Activated CD4-positive, alpha-beta T cell treated with anti-CD3 and anti-CD28 coated beads, Interleukin-2, amount 10 ng/mL, durations not matched to agents 7 days and 5 days (primary cell): ENCODE data around the gene SOHLH1. TPM values are rescaled to one million over a fixed set of nuclear protein-coding genes. Genes with fewer than 3 reads are reported as not detected.

ENCODE experiments used
- CTCF ChIA-PET: fragments of 350-600 bp; sonication (Branson Sonifier 250); formaldehyde crosslinking; loops from one replicate; lab custom pipeline; 2021; ENCODE audit warnings: antibody characterized with exemption; lab: Charles Lee
- POLR2A ChIA-PET: fragments of 350-600 bp; sonication (Branson Sonifier 250); formaldehyde crosslinking; loops from one replicate; lab custom pipeline; 2021; ENCODE audit warnings: antibody characterized with exemption; lab: Charles Lee
- DNase-seq: peaks from one replicate; pipeline ENCODE4 v3.0.0-alpha.2; 2020
- H3K27ac Mint-ChIP-seq: one replicate; pipeline ENCODE4 v1.8.0; 2021; ENCODE audit warnings: mild to moderate bottlenecking, moderate library complexity, mixed read lengths
- H3K27me3 Mint-ChIP-seq: one replicate; pipeline ENCODE4 v1.8.0; 2021; ENCODE audit warnings: mixed read lengths
- H3K36me3 Mint-ChIP-seq: one replicate; pipeline ENCODE4 v1.8.0; 2021; ENCODE audit warnings: low read depth, mixed read lengths
- H3K4me1 Mint-ChIP-seq: one replicate; pipeline ENCODE4 v1.8.0; 2021; ENCODE audit warnings: mixed read lengths
- H3K4me3 Mint-ChIP-seq: one replicate; pipeline ENCODE4 v1.8.0; 2021; ENCODE audit warnings: mild to moderate bottlenecking, moderate library complexity, mixed read lengths
- H3K9me3 Mint-ChIP-seq: one replicate; pipeline ENCODE4 v1.8.0; 2021; ENCODE audit warnings: mixed read lengths
- total RNA-seq, 2 experiments: library from RNA; stranded (reverse); gene quantifications; one replicate each; pipeline ENCODE4 v1.2.3, GENCODE V29; 2021

Gene SOHLH1
- total RNA-seq, 2 experiments from 2014 or later = not detected

- ChIA-PET CTCF (no interaction called here), POLR2A (no interaction called here)
- Mint-ChIP-seq H3K4me1 (no peaks in the 10 kb centered on the region), H3K36me3 (no peaks in the 10 kb centered on the region), H3K27me3 (no peaks in the 10 kb centered on the region), H3K4me3 (no peak overlapping the region), H3K27ac (no peak overlapping the region), H3K9me3 (no peaks in the 10 kb centered on the region)
- DNase-seq = no peak
Measured at GRCh38 chr9:135706288-135706687, 7.0 kb upstream of the SOHLH1 start.

DNA sequence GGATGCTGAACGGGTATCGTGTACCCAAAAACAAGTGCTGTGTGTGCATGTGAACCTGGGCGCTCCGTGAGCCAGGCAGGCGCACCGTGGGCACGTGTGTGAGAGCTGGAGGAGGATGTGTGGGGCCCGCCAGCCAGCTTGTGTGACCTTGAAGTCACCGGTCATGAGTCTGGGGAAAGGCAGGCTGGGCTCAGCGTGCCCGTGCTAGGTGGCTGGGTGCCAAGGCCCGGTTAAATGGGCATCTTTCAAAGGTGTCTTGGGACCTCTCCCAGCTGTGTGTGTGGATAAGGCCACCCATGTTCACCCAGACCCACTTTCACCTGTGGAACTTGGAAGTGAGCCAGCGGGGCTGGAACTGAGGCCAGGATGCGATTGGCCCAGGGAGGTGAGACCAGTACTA, 6.1 kb upstream of the SOHLH1 start:
- H3K36me3 Mint-ChIP-seq = no peaks in the 10 kb centered on the region
- no peaks in the 10 kb centered on the region for H3K9me3 Mint-ChIP-seq
- H3K27ac Mint-ChIP-seq = no peak overlapping the region
- H3K27me3 Mint-ChIP-seq = no peaks in the 10 kb centered on the region
- DNase-seq = no peak
- CTCF ChIA-PET = no interaction called here
- H3K4me1 Mint-ChIP-seq = no peaks in the 10 kb centered on the region
- POLR2A ChIA-PET = no interaction called here
- no peak overlapping the region for H3K4me3 Mint-ChIP-seq

DNA sequence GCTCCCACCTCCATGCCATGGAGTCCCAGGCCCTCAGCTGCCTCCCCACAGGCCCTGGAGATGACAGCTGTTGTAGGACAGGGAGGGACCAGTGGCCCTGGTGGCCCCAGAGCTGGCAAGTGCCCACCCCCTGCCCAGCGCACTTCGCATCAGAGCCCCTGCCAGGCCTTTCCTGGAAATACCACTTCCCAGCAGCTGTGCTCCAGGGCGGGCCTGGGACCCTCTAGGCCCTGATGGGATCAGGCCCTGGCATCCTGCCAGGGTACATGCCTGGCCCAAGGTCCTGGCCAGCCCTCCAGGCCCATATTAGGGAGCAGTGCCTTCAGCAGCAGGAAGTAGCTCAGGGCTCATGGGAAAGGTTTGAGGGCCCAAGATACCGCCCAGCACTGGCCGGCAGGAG, 5.2 kb upstream of the SOHLH1 start:
- no peaks in the 10 kb centered on the region for H3K4me1 Mint-ChIP-seq
- no peaks in the 10 kb centered on the region for H3K27me3 Mint-ChIP-seq
- no peak overlapping the region for H3K4me3 Mint-ChIP-seq
- no peak overlapping the region for H3K27ac Mint-ChIP-seq
- no peaks in the 10 kb centered on the region for H3K9me3 Mint-ChIP-seq
- no peak for DNase-seq
- ChIA-PET POLR2A (no interaction called here), CTCF (no interaction called here)
- no peaks in the 10 kb centered on the region for H3K36me3 Mint-ChIP-seq

- no peaks in the 10 kb centered on the region for H3K9me3 Mint-ChIP-seq
- H3K4me1 Mint-ChIP-seq = no peaks in the 10 kb centered on the region
- H3K27ac Mint-ChIP-seq = no peak overlapping the region
- ChIA-PET CTCF (interaction anchor here (1.4 kb wide), 1 partner anchor 11 kb away, joined by 3 read pairs; no protein-coding TSS in a partner anchor), POLR2A (no interaction called here)
- no peak for DNase-seq
- H3K4me3 Mint-ChIP-seq = no peak overlapping the region
- H3K36me3 Mint-ChIP-seq = no peaks in the 10 kb centered on the region
- no peaks in the 10 kb centered on the region for H3K27me3 Mint-ChIP-seq
Measured at GRCh38 chr9:135703726-135704125, 4.4 kb upstream of the SOHLH1 start.

- ChIA-PET CTCF (interaction anchor here (0.7 to 1.4 kb wide), 2 partner anchors 12 to 18 kb away, joined by 3 read pairs; no protein-coding TSS in a partner anchor), POLR2A (no interaction called here)
- Mint-ChIP-seq H3K27ac (no peak within 1 kb of the TSS), H3K4me1 (no peaks in the 10 kb centered on the region), H3K4me3 (no peak within 1 kb of the TSS), H3K36me3 (no peaks in the 10 kb centered on the region), H3K27me3 (no peaks in the 10 kb centered on the region), H3K9me3 (no peaks in the 10 kb centered on the region)
- DNase-seq = peak; percentile 47
Measured at GRCh38 chr9:135701959-135702721, 2.9 kb upstream of the SOHLH1 start, which contains the start of gene KCNT1. TSS of gene KCNT1 (plus strand) at chr9:135702185. CDS start at chr9:135702259, 74 bp downstream.

GRCh38 chr9:135701067-135701958, 2.0 kb upstream of the SOHLH1 start:
- no peak for DNase-seq
- Mint-ChIP-seq H3K36me3 (no peaks in the 10 kb centered on the region), H3K27ac (no peak overlapping the region), H3K27me3 (no peaks in the 10 kb centered on the region), H3K9me3 (no peaks in the 10 kb centered on the region), H3K4me1 (no peaks in the 10 kb centered on the region), H3K4me3 (no peak overlapping the region)
- ChIA-PET POLR2A (no interaction called here), CTCF (no interaction called here)

DNA sequence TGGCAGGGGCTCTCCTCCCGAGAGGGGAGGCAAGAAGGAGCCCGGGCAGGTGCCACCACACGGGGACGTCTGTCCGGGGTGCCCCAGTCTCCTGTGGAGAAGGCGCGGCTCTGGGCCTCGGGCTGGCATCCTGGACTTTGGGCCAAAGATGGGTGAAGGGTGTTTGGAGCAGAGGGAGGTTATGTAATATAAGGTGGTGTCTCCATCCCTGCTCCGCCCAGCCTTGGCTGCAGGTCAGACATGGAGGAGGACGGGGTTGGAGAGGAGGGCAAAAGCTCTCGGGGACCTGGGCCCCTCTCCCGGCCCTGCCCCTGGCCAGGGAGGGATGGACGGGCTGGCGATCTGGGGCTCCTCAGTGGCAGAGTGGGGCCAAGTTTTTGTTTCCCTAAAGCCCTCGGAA, 1.2 kb upstream of the SOHLH1 start:
- H3K27ac Mint-ChIP-seq = no peak overlapping the region
- no peaks in the 10 kb centered on the region for H3K36me3 Mint-ChIP-seq
- H3K9me3 Mint-ChIP-seq = no peaks in the 10 kb centered on the region
- CTCF ChIA-PET = no interaction called here
- H3K4me1 Mint-ChIP-seq = no peaks in the 10 kb centered on the region
- H3K27me3 Mint-ChIP-seq = no peaks in the 10 kb centered on the region
- no peak overlapping the region for H3K4me3 Mint-ChIP-seq
- DNase-seq = no peak
- POLR2A ChIA-PET = no interaction called here

DNA sequence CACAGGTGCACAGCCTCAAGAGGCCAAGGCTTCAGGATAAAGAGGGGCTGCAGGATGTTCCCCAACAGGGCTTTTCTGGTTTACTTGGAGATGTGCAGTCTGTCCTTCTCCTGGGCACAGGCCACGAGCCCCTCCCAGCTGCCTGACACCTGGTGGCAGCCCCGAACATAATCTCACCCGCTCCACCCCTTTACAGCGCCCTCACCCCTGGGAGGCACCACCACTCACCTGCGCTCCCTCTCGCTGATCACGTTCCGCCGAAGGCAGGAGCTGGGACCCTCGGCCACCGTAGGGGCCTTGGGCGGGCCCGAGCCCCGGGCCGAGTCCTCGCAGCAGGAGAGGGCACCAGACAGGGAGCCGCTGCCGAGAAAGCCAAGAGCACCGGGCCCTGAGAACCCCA, 514 bp downstream of the SOHLH1 start:
- CTCF ChIA-PET = no interaction called here
- Mint-ChIP-seq H3K27ac (no peak overlapping the region), H3K9me3 (no peaks in the 10 kb centered on the region), H3K4me3 (no peak overlapping the region), H3K4me1 (no peaks in the 10 kb centered on the region), H3K36me3 (no peaks in the 10 kb centered on the region), H3K27me3 (no peaks in the 10 kb centered on the region)
- no peak for DNase-seq
- POLR2A ChIA-PET = no interaction called here

DNA sequence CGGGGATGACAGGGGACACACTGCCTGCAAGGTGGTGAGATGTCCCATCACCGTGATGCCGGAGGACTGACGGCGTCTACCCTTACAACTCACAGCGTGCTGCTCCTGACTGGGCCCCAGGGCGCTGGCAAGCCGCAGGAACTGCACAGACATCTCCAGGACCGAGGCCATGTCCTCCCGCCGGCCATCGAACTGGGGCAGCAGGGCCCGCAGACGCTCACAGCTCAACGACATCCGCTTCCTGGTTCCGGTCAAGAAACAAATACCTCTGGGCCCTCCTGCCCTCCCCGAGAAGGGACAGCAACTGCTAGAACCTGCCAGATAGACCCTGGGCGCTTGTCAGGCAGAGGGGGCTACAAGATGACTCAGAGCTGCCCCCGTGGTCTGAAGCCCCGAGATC, 1.0 kb downstream of the SOHLH1 start:
- no peak overlapping the region for H3K27ac Mint-ChIP-seq
- no peaks in the 10 kb centered on the region for H3K4me1 Mint-ChIP-seq
- CTCF ChIA-PET = no interaction called here
- H3K9me3 Mint-ChIP-seq = no peaks in the 10 kb centered on the region
- H3K27me3 Mint-ChIP-seq = no peaks in the 10 kb centered on the region
- no peak overlapping the region for H3K4me3 Mint-ChIP-seq
- POLR2A ChIA-PET = no interaction called here
- no peaks in the 10 kb centered on the region for H3K36me3 Mint-ChIP-seq
- no peak for DNase-seq

DNA sequence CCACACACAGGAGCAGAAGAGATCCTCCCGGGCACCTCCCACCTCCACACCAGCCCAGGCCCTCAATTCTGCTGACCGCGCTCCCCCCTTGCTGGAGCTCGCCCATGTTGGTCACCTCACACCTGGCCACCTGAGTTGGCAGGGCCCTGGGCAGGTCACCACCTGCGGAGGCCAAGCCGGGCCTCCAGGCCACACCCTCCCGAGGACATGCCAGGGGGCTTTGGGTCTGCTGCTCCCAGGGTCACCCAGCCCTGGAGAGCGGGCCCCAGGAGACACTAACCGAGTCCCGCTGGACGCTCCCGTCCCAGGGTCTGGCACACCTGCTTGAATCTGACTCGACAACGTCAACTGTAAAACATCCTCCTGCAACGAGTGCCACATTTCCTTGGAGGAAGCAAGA, 2.1 kb downstream of the SOHLH1 start:
- ChIA-PET POLR2A (no interaction called here), CTCF (no interaction called here)
- Mint-ChIP-seq H3K4me1 (no peaks in the 10 kb centered on the region), H3K4me3 (no peak overlapping the region), H3K9me3 (no peaks in the 10 kb centered on the region), H3K27ac (no peak overlapping the region), H3K27me3 (no peaks in the 10 kb centered on the region), H3K36me3 (no peaks in the 10 kb centered on the region)
- no peak for DNase-seq

- no peaks in the 10 kb centered on the region for H3K4me1 Mint-ChIP-seq
- CTCF ChIA-PET = no interaction called here
- H3K9me3 Mint-ChIP-seq = no peaks in the 10 kb centered on the region
- H3K27me3 Mint-ChIP-seq = no peaks in the 10 kb centered on the region
- no peak overlapping the region for H3K4me3 Mint-ChIP-seq
- H3K27ac Mint-ChIP-seq = no peak overlapping the region
- no peaks in the 10 kb centered on the region for H3K36me3 Mint-ChIP-seq
- POLR2A ChIA-PET = no interaction called here
- DNase-seq = no peak
Measured at GRCh38 chr9:135696446-135696845, 2.8 kb downstream of the SOHLH1 start.

DNA sequence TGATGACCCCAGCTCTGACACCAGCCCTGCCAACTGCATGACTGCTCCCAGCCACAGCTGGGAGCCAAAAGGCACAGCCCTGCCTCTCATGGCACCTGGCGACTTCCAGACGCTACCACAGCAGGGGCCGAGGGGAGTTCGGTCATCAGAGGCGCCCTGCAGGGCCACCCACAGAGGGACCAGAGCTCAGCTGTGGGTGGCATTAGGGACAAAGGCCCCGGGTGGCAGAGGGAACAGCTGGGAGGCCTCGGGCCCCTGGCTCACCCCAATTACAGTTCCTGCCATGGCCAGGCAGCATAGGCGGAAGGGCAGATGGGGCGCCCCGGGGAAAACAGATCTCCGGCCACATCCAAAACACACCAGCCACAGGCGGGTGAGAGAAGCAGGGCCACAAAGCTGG, 3.6 kb downstream of the SOHLH1 start:
- Mint-ChIP-seq H3K27ac (no peak overlapping the region), H3K9me3 (no peaks in the 10 kb centered on the region), H3K4me1 (no peaks in the 10 kb centered on the region), H3K27me3 (no peaks in the 10 kb centered on the region), H3K36me3 (no peaks in the 10 kb centered on the region), H3K4me3 (no peak overlapping the region)
- ChIA-PET CTCF (no interaction called here), POLR2A (no interaction called here)
- DNase-seq = no peak

GRCh38 chr9:135695036-135695435, 4.2 kb downstream of the SOHLH1 start:
- Mint-ChIP-seq H3K27me3 (no peaks in the 10 kb centered on the region), H3K4me3 (no peak overlapping the region), H3K9me3 (no peaks in the 10 kb centered on the region), H3K27ac (no peak overlapping the region), H3K4me1 (no peaks in the 10 kb centered on the region), H3K36me3 (no peaks in the 10 kb centered on the region)
- ChIA-PET POLR2A (no interaction called here), CTCF (no interaction called here)
- no peak for DNase-seq
